KBM-7 (cell line): ENCODE data around the gene BRF1.

Experiments
- DNase-seq: peaks from one replicate; pipeline ENCODE4 v3.0.0-alpha.2; 2015
- in situ Hi-C: fragments of 300-500 bp; cut with MboI; formaldehyde crosslinking; loops from 2 replicates; pipeline ENCODE4 v1.14.3; 2020; ENCODE audit warnings: low sequenced_read_pairs, low pct_unique_long_range_greater_than_20kb, mixed read lengths

The BRF1 gene

DNA sequence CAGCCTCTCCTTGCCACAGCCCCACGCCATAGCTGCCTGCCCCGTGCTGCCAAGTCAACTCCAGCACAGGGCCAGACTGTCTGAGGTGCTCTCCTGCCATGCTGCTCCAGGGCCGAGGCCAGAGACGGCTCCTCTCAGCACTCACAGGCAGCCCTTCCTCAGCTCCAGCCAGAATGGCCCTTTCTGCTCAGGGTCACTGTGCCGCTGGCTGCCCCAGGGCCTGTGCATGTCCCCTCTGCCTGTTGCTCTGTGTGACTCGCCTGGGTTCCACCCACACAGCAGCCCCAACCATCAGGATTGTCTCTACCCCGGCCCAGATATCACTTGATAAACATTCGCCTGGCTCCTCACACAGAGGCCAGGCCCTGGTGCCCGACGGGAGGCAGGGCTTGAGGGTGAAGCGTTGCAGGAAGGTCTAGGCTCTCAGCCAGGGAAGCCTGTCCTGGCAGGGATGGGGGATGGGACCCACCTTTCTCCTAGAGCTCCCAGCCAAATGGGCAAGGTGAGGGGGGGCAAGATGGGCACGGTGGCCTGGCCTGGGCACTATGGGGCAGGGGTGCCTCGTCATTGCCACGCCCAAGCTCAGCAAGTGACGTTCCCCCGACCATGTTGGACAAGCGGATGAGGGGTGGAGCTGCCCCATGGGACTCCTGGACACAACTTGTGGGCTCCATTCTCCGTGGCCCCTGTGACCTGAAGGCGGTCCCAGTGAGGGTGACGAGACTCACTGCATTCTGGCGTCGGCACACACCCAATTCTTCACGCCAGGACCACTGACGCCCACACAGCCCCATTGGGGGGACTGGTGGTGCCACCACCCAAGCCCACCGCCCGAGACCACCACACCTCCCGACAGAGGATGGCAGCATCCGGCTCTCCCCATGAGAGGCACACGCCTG lies 79.9 kb downstream of the BRF1 start:
- in situ Hi-C loops, result no loop called here
- no peak for DNase-seq

DNA sequence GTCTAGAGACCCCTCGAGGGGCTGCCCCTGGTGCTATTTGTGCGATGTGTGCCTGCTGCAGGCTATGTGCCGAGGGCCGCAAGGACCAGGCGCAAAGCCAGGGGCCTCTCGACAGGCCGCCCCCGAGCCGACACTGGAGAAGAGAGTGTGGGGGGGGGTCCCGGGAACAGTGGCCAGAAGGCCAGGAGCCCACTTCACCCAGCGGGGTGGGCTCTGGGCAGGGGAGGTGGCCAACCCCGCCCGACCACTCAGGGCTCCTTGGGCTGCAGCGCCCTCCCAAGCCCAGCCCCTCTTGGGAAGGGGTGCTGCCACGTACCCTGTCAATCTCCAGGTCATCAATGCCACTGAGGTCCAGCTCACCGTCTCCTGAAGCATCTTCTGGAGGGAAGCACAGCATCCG lies 81.0 kb downstream of the BRF1 start:
- no peak for DNase-seq

DNA sequence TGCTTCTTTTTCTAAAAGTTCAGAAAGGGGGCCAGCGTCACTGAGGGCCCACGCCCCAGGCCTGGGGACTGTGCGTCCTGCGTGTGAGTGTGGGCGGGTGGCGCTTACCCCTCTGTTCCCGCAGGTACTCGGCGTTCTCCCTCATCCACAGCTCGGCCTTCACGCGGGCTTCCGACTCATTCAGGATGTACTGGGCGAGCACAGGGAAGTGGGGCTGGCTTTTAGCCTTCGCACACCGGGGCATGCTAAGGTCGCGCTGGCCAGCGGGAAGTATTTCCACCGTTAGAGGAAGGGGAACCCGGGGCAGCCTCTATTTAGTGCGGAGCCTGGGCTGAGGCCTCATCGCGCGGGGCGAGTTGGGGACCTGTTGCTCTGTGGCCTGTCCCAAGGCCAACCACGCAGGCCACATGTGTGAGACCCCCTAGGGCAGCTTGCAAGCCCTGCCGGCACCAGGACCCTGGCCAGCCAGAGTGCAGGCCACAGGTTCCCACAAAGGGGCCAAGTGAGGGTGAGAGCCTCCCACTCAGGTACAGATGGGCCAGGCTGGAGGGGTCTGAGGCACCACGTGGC lies 81.7 kb downstream of the BRF1 start:
- in situ Hi-C loops, result no loop called here
- no peak for DNase-seq

More for the DNA sequence above, 81.0 kb downstream of the BRF1 start:
- in situ Hi-C loops, result no loop called here

DNA sequence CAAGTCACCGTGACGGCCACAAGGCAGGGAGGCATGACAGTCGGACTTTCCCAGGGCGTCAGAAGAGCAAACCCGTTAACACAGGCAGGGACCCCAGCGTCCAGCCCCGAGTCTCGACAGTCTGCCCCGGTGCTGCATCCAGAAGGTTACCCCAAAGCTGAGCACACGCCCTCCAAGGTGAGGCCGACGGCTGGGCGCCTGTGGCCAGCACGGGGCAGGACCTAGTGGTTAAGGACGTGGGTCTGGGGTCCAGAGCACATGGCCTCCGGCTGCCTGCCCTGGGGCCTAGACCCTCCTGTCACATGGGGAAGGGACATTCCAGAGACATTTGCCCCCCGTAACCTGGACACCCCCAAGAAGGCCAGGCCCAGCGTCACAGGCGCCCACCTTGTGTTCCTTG lies 82.2 kb downstream of the BRF1 start:
- in situ Hi-C loops, result no loop called here
- no peak for DNase-seq

DNA sequence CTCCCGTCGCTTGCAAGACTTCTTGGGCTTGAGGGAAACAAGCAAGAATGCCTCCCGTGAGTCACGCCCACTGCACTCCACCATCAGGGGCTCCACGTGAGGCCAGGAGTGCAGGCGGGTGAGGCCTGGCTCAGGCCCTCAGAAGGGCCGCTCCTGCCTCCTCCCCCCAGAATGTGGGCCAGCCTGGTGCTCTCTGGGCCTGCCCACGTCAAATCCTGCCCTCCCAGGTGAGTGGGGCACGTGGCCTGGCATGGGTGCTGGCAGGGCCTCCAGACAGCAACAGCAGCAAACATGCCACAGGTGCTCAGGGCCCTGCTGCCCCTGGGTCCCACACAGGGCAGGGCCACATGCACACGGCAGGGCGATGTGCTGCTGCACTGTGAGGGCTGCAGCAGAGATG lies 83.0 kb downstream of the BRF1 start:
- in situ Hi-C loops, result no loop called here
- DNase-seq, result no peak

DNA sequence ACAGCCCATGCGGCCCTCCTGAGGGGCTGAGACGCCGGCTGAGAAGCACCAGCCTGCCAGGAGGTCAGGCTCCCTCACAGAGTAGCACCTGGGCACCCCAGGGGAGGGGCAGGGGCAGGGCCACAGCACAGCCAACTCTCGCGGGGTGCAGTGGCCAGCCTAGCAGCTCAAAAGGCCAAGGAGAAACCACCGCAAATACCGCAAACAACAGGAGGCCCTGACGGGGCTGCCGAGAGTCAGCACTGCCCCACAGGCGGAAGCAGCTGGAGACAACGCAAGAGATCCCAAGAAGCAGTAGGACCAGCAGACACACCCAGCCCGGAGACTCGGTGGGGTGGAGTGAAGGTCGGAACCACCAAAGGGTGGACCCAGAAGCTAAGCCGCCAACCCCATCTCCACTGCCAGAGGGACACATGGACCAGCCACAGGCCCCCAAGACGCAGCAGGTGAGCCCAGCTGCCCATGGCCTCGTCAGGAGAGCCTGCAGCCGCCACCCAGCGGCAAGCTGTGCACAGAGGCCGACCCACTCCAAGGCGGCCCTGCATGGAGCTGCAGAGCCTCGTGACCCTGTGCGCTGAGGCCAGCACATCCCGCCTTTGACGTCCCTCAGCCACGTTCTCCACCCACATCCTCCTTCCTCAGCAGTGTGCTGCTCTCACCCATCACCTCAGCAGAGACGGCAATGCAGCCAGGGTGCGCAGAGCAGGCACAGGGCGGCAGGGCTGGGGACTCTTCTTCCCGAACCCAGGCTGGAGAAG lies 84.1 kb downstream of the BRF1 start:
- in situ Hi-C loops, result no loop called here
- no peak for DNase-seq

DNA sequence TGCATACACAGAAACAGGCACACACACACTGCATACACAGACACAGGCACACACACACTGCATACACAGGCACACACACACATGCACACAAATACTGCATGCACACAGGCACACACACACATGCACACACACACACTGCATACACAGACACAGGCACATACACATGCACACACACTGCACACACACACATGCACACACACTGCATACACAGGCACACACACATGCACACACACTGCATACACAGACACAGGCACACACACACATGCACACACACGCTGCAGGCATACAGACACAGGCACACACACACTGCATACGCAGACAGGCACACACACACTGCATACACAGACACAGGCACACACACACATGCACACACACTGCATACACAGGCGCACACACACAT lies 85.2 kb downstream of the BRF1 start:
- in situ Hi-C loops, result no loop called here
- no peak for DNase-seq

DNA sequence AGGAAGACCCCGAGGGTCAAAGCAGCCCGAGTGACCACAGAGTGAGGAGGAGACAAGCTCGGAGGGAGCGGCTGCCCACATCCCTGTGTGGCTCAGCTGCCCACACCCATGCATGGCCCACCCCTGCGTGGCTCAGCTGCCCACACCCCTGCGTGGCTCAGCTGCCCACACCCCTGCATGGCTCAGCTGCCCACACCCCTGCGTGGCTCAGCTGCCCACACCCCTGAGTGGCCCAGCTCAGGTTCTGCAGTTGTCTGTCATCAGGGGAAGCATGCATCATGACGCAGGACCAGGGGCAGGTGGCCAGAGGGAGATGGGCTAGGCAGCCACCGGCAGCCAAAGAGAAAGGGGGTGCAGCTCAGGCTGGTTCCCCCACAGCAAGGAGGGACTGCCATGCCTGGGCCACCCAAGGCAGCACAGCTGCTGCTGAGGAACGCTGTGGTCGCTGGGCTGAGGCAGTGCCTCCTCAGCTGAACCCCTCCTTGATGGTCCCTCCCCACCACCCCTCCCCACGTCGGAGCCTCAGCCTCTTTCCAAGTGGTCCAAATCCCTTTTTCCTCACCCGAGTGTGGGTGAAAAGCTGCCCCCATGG lies 86.4 kb downstream of the BRF1 start:
- in situ Hi-C loops, result no loop called here
- DNase-seq, result no peak

DNA sequence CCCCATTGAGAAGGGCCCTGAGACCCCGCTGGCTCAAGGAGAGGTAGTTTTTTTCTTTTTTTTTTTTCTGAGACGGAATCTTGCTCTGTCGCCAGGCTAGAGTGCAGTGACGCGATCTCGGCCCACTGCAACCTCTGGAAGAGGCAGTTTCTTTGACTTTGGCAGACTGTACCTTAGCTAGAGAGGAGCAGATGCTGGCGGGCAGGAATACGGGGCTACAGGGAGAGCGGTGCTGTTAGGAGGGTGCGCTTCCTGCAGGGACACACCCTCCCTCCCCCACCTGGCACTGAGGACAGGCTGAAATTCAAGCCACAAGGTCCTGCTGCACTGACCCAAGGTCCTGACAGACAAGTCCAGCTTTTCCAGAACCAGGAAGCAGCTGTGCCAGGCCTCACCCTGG lies 87.4 kb downstream of the BRF1 start:
- DNase-seq, result no peak
- in situ Hi-C loops, result no loop called here

DNA sequence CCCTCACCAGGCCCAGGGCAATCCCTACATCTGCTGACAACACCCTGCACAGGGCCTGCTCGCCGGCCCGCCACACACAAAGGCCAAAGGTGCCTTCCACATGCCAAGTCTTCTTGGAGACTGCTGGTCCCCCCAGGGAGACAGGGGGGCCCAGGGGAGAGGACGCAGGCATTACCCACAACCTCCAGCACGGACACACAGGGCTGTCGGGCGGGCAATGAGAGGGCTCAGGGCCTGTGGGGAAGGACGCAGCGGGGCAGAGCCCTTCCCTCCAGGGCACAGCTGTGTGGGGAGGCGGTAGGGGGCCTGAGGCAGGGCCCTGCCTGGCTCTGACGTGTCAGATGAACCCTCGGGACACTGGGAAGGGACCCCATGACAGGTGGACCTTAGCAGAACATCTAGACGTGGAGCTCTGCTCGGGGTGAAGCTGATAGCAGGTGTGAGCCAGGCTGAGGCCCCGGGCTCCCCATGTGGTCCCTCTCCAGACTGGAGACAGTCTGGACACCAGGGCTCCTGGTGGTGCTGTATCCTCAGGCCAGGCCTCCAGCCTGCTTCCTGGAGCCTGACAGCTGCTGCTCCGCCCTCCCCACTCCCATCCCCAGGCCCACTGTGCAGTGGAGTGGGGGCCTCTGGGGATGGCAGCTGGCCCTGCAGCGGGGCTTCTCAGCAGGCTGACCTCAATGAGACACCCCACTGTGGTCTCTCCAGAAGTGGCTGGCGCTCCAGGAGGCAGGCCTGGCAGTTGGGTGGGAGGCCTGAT lies 88.1 kb downstream of the BRF1 start:
- no peak for DNase-seq
- in situ Hi-C loops, result no loop called here

DNA sequence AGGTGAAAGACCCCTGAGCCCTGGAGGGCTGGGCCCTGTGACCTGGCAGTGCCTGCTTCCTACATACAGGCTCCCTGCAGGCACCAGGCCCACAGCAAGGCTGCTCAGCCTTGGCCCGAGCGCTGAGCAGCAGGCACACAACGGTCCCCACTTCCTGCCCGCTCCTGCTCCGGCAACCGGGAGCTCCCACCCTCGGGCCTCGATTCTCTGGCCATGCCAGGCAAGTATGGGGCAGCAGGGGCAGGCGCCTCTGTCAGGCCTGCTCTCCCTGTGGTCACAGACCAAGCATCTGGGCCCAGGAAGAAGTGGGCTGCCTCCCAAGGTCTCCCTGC lies 89.1 kb downstream of the BRF1 start:
- in situ Hi-C loops, result no loop called here
- no peak for DNase-seq

DNA sequence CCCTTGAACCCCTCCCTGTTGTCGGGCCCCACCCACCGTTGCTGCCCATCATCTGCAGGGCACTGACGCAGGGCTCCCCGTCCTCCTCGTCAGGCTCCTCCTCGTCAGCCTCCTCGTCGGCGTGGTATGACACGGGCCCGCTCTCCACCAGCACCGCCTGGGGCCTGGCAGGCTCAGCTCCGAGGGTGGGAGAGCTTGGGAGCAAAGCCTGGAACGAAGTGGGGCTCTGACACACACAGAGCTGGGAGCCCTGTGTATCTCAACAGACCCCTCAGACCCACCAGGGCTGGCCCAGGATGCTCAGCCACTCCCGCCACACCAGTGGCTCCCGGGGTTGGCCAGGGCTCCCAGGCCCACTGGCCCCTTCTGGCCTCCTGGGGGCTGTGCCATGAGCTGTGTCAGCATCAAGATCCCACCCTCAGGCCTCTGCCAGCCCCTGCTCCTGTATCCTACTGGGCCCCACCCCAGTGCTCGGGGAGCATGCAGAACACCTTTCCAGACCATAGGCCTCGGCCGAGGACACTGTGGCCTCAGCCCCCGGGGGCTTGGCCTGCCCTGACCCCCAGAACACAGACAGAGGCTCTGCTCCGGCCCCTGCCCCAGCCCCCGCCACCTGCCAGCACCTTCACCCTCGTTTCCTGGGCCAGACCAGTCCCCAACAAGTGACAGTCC lies 89.6 kb downstream of the BRF1 start:
- in situ Hi-C loops, result no loop called here

DNA sequence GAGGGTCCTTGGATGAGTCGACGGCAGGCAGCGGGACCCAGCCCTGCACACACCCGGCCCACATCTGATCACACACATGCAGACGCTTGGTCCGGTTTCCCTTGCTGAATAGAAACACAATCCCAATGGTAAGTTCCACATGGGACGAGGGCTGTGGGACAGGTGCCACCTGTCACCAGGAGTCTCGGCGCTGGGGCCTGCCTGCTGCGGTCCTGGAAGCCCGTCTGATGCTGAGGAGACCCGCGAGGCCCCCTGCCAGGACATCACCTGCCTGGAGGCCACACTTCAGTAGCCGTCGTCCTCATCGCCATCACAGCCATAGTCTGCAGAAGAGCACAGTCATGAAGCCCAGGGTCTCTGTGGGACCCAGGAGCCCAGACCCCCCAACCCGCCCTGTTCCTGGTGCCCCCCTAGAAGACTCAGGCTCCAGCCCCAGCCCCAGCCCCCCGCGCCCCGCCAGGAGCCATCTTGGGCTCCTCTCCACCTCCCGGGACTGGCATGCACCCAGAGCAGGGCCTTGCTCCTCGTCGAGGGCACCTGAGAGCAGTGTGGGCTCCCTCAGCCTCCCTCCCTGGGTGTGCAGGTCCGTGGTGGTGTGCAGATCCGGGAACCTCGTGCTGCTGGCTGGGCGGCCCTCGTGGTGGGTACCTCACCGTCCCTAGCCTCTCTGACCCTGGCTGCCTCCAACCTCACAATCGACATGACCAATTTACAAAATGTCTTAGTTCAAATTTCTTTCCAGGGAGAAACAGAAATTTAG lies 90.4 kb downstream of the BRF1 start:
- in situ Hi-C loops, result no loop called here
- no peak for DNase-seq

More for the DNA sequence above, 89.6 kb downstream of the BRF1 start:
- DNase-seq, result no peak

DNA sequence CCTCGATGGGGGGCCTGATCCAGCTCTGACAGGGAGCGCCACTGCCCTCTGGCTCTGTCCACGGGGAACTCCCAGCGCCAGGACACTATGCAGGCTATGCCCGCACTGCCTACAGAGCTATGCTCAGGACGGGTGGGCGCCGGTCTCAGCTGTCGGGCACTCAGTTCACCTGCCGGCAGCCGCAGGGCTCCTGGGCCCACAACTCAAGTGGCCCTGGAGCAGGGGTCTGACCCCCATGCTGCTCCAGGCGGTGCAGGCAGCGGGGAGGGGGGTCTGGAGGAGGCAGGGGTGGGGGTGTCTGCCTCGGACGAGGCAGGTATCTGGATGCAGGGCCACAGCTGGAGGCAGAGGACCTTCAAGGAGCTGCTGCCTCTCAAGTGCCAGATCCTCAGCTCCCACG lies 91.2 kb downstream of the BRF1 start:
- no peak for DNase-seq
- in situ Hi-C loops, result no loop called here

DNA sequence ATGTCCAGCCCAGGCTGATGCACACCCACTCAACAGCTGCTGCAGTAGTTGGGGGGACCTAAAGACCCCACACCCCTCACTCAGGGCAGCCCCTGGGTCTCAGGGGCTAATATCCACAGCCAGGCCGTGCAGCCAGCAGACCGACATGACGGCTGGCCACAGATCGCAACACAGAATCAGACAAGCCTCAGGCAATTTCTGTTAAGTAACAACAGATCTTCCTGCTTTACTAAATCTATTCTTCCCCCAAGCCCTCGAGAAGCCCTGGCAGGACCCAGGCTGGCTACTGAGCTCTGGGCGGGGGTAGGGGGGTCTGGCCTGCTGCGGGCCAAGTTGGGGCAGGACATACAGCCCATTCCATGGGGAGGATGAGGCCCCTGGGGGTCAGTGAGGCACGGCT lies 91.7 kb downstream of the BRF1 start:
- DNase-seq, result no peak
- in situ Hi-C loops, result no loop called here

DNA sequence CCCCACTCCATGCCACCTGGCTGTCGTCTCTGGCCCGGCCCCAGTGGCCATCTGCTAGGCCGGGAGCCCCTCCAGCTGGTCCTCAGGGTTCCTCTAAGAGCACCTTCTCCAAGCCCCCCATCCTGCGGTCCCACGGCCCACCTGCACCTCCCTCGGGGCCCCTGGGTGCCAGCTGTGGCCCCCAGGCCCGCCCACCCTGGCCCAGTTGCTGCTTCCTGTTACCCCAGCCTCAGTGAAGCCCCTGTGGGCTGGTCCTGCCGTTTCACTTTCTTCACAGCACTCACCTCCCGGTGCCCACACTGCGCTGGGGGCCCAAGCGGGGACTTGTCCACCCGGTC lies 92.1 kb downstream of the BRF1 start:
- in situ Hi-C loops, result no loop called here
- DNase-seq, result no peak

DNA sequence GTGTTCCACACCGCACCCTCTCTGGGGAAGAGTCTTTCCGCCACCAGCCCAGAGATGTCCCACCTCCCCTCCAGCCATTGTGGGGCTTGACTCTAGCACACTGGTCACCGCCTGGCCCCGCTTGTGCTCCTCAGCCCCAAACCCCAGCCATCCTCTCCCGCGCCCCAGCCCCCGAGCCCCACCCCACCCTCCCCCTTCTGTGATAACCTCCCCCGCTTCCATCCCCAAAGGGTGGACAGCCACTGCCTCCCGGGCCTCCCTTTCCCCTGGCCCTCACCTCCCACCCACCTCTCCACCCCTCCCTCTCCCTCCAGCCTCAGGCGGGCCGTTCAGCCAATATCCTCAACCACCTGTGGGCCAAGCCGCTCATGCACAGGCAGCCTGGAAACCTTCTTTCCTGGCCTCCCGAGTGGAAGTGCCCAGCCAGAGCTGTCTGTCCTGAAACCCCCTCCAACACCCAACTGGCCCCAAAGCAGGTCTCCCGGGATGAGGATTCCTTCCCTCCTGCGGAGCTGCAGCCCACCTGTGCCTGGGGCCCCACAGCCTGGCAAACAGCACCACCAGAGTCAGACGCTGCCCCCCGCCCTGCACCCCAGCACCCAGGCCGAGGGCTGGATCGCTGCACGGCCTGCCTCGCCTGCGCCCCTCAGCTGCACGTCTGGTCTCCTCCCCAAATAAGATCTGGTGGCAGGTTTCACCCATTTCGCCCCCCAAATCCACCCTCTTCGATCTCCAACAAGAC lies 92.6 kb downstream of the BRF1 start:
- in situ Hi-C loops, result no loop called here

DNA sequence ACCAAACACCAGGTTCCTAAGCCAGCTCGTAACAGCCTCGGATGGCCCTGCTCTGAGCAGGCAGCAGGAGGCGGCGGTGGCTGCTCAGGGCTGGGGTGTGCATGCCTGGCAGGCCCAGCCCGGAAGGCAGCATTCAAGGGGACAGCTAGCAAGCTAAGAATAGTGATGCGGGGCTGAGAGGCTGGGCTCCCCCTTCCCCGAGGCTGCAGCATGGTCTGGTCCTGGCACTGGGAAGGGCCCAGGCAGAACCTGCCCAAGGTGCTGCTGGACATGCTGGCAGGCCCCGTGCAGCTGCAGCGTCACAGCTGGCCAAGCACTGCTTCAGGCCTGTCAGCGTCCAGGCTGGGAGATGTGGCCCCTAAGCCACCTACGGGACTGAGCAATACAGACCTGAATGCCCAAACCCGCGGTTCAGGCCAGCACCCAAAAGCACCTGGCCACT lies 93.3 kb downstream of the BRF1 start:
- DNase-seq, result no peak
- in situ Hi-C loops, result no loop called here

More for the DNA sequence above, 92.6 kb downstream of the BRF1 start:
- DNase-seq, result no peak
